ENCODE results near the gene ACVR1B.

- TF ChIP-seq POLR2A (IDR thresholded peaks at IDR 0.05; ENCODE audit: extremely low read depth, insufficient read length) (no peak), CTCF (IDR thresholded peaks at IDR 0.05; ENCODE audit: low read depth, low read length) (no peak), MAX (IDR thresholded peaks at IDR 0.05; ENCODE audit: low read depth, low read length) (no peak)
These were observed 60.2 kb downstream of the ACVR1B start for GRCh38 chr12:52011602-52012214.
